GM10248 (cell line): ENCODE data around the gene SNRNP200.
A peak's percentile ranks its signal among the peaks of the same experiment; 100 is the strongest.

Source experiments
- CTCF ChIA-PET: fragments of 300-600 bp; sonication (Branson Sonifier 250); formaldehyde crosslinking; extraction: SDS; loops from one replicate; lab custom pipeline; 2021; ENCODE audit warnings: antibody characterized with exemption; lab: Yijun Ruan, JAX
- POLR2A ChIA-PET: fragments of 350-650 bp; sonication (Branson Sonifier 250); formaldehyde crosslinking; extraction: SDS; loops from one replicate; lab custom pipeline; 2020; ENCODE audit warnings: antibody characterized with exemption; lab: Yijun Ruan, JAX
- DNase-seq: peaks from one replicate; pipeline ENCODE4 v3.0.0; 2012; ENCODE audit errors: extremely low spot score
- CTCF ChIP-seq: IDR thresholded peaks from 2 replicates; pipeline ENCODE4 v1.5.1; 2012; ENCODE audit warnings: mild to moderate bottlenecking, low read depth; ENCODE audit errors: extremely low read depth, missing control alignments, control extremely low read depth

The SNRNP200 gene

GRCh38 chr2:96273763-96274162, 31.6 kb downstream of the SNRNP200 start:
- no peak for DNase-seq
- POLR2A ChIA-PET, result interaction anchor here (0.7 kb wide), 2 partner anchors 13 to 131 kb away, joined by 3 to 5 read pairs; no protein-coding TSS in a partner anchor
- CTCF ChIA-PET, result interaction anchor here (1.1 to 1.8 kb wide), 3 partner anchors 9 to 25 kb away, joined by 3 to 4 read pairs (median 3); no protein-coding TSS in a partner anchor
- TF ChIP-seq CTCF, result no peak

- DNase-seq, result no peak
- TF ChIP-seq CTCF, result no peak
- POLR2A ChIA-PET, result no interaction called here
- CTCF ChIA-PET, result interaction anchor here (1.3 kb wide), 1 partner anchor 98 kb away, joined by 3 read pairs; no protein-coding TSS in a partner anchor
Measured at GRCh38 chr2:96271995-96272394, 33.4 kb downstream of the SNRNP200 start.

GRCh38 chr2:96267159-96267971, 38.0 kb downstream of the SNRNP200 start:
- CTCF ChIA-PET, result interaction anchor here (0.8 to 1.6 kb wide), 9 partner anchors 13 to 275 kb away, joined by 3 to 9 read pairs (median 3); partner anchors contain the start of genes ANKRD36C and ASTL
- peak; percentile 43 for TF ChIP-seq CTCF
- POLR2A ChIA-PET, result interaction anchor here (0.6 kb wide), 1 partner anchor 440 kb away, joined by 7 read pairs; no protein-coding TSS in a partner anchor
- DNase-seq, result peak; percentile 45

- peak; percentile 99 for DNase-seq
- CTCF ChIA-PET, result interaction anchor here (1.1 to 3.6 kb wide), 8 partner anchors 12 to 274 kb away, joined by 3 to 18 read pairs (median 4); partner anchors contain the start of genes ANKRD36C and ASTL
- POLR2A ChIA-PET, result interaction anchor here (0.5 kb wide), 1 partner anchor 9 kb away, joined by 4 read pairs; no protein-coding TSS in a partner anchor
- peak; percentile 14 for TF ChIP-seq CTCF
Measured at GRCh38 chr2:96265840-96266679, 39.3 kb downstream of the SNRNP200 start, which contains the start of the genes CIAO1 and TMEM127. Gene CIAO1 (plus strand): TSS chr2:96266225. CDS start chr2:96266351, 126 bp downstream. Gene TMEM127 (minus strand): TSS chr2:96265997. CDS start chr2:96265381, 616 bp downstream.

- DNase-seq, result peak; percentile 41
- no peak for TF ChIP-seq CTCF
- CTCF ChIA-PET, result interaction anchor here (1.0 to 3.6 kb wide), 6 partner anchors 8 to 129 kb away, joined by 3 to 18 read pairs (median 4); partner anchors contain the start of gene ASTL
- POLR2A ChIA-PET, result no interaction called here
Measured at GRCh38 chr2:96265349-96265839, 40.0 kb downstream of the SNRNP200 start.
